Endothelial cell (in vitro differentiated cells): ENCODE results near the gene LY9. TPM values are rescaled to one million over a fixed set of nuclear protein-coding genes. Genes with fewer than 3 reads are reported as not detected.

Experiments used
- DNase-seq: peaks from one replicate; pipeline ENCODE4 v3.0.0; 2021; ENCODE audit warnings: low spot score
- H3K27ac Mint-ChIP-seq: one replicate; pipeline ENCODE4 v1.8.0; 2021; ENCODE audit warnings: mixed read lengths, inconsistent platforms; ENCODE audit not compliant: unreplicated experiment
- H3K27me3 Mint-ChIP-seq: one replicate; pipeline ENCODE4 v1.8.0; 2021; ENCODE audit warnings: mild to moderate bottlenecking, moderate library complexity, mixed read lengths, inconsistent platforms; ENCODE audit not compliant: unreplicated experiment
- H3K36me3 Mint-ChIP-seq: one replicate; pipeline ENCODE4 v1.8.0; 2021; ENCODE audit warnings: mild to moderate bottlenecking, low read depth, mixed read lengths, inconsistent platforms; ENCODE audit not compliant: unreplicated experiment
- H3K4me1 Mint-ChIP-seq: one replicate; pipeline ENCODE4 v1.8.0; 2021; ENCODE audit warnings: mild to moderate bottlenecking, mixed read lengths, inconsistent platforms; ENCODE audit not compliant: unreplicated experiment
- H3K4me3 Mint-ChIP-seq: one replicate; pipeline ENCODE4 v1.8.0; 2021; ENCODE audit warnings: mild to moderate bottlenecking, mixed read lengths, inconsistent platforms; ENCODE audit not compliant: unreplicated experiment
- H3K9me3 Mint-ChIP-seq: one replicate; pipeline ENCODE4 v1.8.0; 2021; ENCODE audit warnings: mixed read lengths, inconsistent platforms; ENCODE audit not compliant: unreplicated experiment
- CTCF ChIP-seq: fragments of 200-600 bp; sonication (generic); IDR thresholded peaks from one replicate; pipeline ENCODE4 v1.5.0; 2021; ENCODE audit warnings: antibody characterized with exemption; ENCODE audit not compliant: unreplicated experiment
- total RNA-seq: library from RNA; stranded (reverse); fragmentation: NEBNext Ultra II Directional; extraction: Animal tissue kit (Norgen Biotek cat#: 25700); gene quantifications from one replicate; pipeline ENCODE4 v1.2.1, GENCODE V29; 2021; ENCODE audit not compliant: unreplicated experiment

LY9 gene
- total RNA-seq, 1 donor from 2014 or later = not detected

DNA sequence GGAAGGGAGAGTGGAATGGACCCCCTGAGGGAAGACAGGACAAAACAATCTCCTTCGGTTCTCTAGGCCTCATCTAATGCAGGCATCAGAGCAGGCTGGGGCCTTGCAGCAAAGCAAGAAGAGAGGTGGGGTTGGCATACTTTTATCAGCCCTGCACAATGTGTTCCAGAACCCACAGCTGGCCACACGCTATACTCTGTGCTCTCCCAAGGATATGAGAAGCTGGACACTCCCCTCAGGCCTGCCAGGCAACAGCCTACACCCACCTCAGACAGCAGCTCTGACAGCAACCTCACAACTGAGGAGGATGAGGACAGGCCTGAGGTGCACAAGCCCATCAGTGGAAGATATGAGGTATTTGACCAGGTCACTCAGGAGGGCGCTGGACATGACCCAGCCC lies 27.3 kb downstream of the LY9 start:
- H3K4me1 Mint-ChIP-seq = no peaks in the 10 kb centered on the region
- no peak for DNase-seq
- no peaks in the 10 kb centered on the region for H3K36me3 Mint-ChIP-seq
- no peaks in the 10 kb centered on the region for H3K9me3 Mint-ChIP-seq
- H3K4me3 Mint-ChIP-seq = no peak overlapping the region
- TF ChIP-seq CTCF = no peak
- peaks cover 4% of the 10 kb centered on the region for H3K27me3 Mint-ChIP-seq
- no peak overlapping the region for H3K27ac Mint-ChIP-seq

GRCh38 chr1:160826546-160826945 lies 30.6 kb downstream of the LY9 start:
- peaks cover 9% of the 10 kb centered on the region for H3K4me1 Mint-ChIP-seq
- no peak overlapping the region for H3K4me3 Mint-ChIP-seq
- no peak for TF ChIP-seq CTCF
- no peaks in the 10 kb centered on the region for H3K36me3 Mint-ChIP-seq
- no peaks in the 10 kb centered on the region for H3K9me3 Mint-ChIP-seq
- DNase-seq = no peak
- no peak overlapping the region for H3K27ac Mint-ChIP-seq
- H3K27me3 Mint-ChIP-seq = peaks cover 6% of the 10 kb centered on the region

GRCh38 chr1:160827418-160827817 lies 31.4 kb downstream of the LY9 start:
- no peak for TF ChIP-seq CTCF
- H3K27me3 Mint-ChIP-seq = peaks cover 4% of the 10 kb centered on the region
- no peaks in the 10 kb centered on the region for H3K36me3 Mint-ChIP-seq
- H3K4me1 Mint-ChIP-seq = peaks cover 9% of the 10 kb centered on the region
- no peaks in the 10 kb centered on the region for H3K9me3 Mint-ChIP-seq
- H3K4me3 Mint-ChIP-seq = no peak overlapping the region
- DNase-seq = no peak
- H3K27ac Mint-ChIP-seq = no peak overlapping the region

DNA sequence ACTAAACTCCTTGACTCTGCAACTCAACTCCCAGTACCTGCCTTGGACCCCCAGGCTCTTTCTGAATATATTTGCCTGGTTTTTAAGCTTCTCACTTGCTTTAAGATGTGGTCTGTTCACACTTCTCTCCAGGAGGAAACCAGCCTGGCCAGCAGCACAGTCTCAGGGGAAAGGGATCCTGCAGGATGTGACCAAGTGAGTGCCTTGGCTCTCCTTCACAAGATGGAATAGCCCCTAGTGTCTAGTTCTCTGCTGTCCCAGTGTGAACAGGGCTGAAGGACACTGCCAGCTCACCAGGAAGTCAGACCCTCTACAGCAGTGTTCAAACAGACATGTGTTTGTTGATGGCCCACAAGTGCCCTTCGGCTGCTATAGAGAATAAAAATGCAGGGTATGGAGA lies 33.8 kb downstream of the LY9 start:
- Mint-ChIP-seq H3K36me3 (no peaks in the 10 kb centered on the region), H3K27ac (no peak overlapping the region), H3K4me3 (no peak overlapping the region), H3K9me3 (no peaks in the 10 kb centered on the region), H3K27me3 (peaks cover 5% of the 10 kb centered on the region), H3K4me1 (peaks cover 12% of the 10 kb centered on the region)
- no peak for TF ChIP-seq CTCF
- DNase-seq = no peak

DNA sequence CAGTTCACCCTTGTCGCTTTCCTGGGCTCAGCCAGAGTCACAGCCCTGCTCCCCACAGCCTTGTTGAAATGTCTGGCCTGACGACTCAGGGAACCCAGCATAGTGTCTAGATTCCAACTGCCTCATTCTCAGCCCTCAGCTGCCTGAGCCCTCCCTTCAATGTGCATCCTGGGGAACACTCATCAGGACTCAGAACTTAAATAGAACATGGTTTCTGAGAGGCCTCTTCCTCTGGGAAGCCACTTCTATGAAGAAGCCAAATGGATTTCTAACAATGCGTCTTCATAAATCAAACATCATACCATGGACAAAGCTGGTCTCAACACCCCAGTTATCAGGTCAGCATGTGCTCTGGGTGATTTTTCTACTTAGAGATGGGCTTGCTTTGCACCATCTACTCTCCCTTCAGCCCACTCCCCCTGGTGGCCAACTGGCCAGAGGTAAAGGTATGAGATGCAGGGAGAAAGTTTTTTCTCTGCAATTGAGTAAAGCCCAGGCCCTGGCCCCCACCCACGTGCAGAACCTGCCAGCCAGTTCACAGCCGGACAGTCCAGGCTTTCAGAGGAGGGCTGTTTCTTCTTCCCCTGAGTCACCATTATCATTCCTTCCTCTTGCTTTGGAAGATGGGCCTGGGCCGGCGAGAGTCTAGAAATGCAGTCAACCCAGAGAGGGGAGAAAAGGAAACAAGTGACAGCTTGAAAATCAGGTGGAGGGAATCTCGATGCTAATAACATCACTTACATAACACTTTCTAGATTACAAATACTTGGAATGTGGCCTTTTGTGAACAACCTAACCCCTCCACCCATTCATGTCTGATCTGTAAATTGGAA lies 34.6 kb downstream of the LY9 start:
- peak; percentile 90 for TF ChIP-seq CTCF
- no peaks in the 10 kb centered on the region for H3K9me3 Mint-ChIP-seq
- no peak overlapping the region for H3K4me3 Mint-ChIP-seq
- no peak overlapping the region for H3K27ac Mint-ChIP-seq
- H3K4me1 Mint-ChIP-seq = peaks cover 17% of the 10 kb centered on the region
- H3K36me3 Mint-ChIP-seq = no peaks in the 10 kb centered on the region
- peaks cover 5% of the 10 kb centered on the region for H3K27me3 Mint-ChIP-seq
- DNase-seq = peak; percentile 89
